OCI-LY3 (cell line): ENCODE results near the gene GPR142.

ENCODE experiments used
- H2AFZ ChIP-seq: fragments of 200-600, 300-600 bp; shearing (Covaris generic); 2 replicates; pipeline ENCODE4 v1.6.0; 2014; ENCODE audit warnings: antibody characterized with exemption, low read depth, low read length
- H3K27ac ChIP-seq: fragments of 200-600, 300-600 bp; sonication (generic); 2 replicates; pipeline ENCODE4 v1.5.1; 2014; ENCODE audit warnings: mild to moderate bottlenecking, low read length, moderate library complexity, mixed read lengths
- H3K27me3 ChIP-seq: fragments of 200-600, 300-600 bp; sonication (generic); 2 replicates; pipeline ENCODE4 v1.6.1; 2014; ENCODE audit warnings: low read depth, low read length, mixed read lengths
- H3K36me3 ChIP-seq: fragments of 200-600, 300-600 bp; sonication (generic); replicated peaks from 2 replicates; pipeline ENCODE3; 2014; ENCODE audit warnings: low read depth, low read length, mixed read lengths
- H3K4me1 ChIP-seq: fragments of 300-600, 200-600 bp; sonication (generic); 2 replicates; pipeline ENCODE4 v1.6.1; 2014; ENCODE audit warnings: low read length, mixed read lengths
- H3K4me2 ChIP-seq: fragments of 200-600, 300-600 bp; sonication (generic); 2 replicates; pipeline ENCODE4 v1.6.1; 2014; ENCODE audit warnings: low read length, mixed read lengths
- H3K4me3 ChIP-seq: fragments of 300-600, 200-600 bp; sonication (generic); 2 replicates; pipeline ENCODE4 v1.5.1; 2014; ENCODE audit warnings: antibody characterized with exemption, mild to moderate bottlenecking, low read length, moderate library complexity
- H3K79me2 ChIP-seq: fragments of 300-600, 200-600 bp; shearing (Covaris generic); 2 replicates; pipeline ENCODE4 v1.6.1; 2014; ENCODE audit warnings: mild to moderate bottlenecking, low read length, mixed read lengths
- H3K9ac ChIP-seq: fragments of 300-600, 200-600 bp; shearing (Covaris generic); 2 replicates; pipeline ENCODE4 v1.6.0; 2014; ENCODE audit warnings: mild to moderate bottlenecking, low read length, moderate library complexity
- H3K9me3 ChIP-seq: fragments of 200-600, 300-600 bp; shearing (Covaris generic); 2 replicates; pipeline ENCODE4 v1.6.1; 2014; ENCODE audit warnings: low read length, mixed read lengths; ENCODE audit not compliant: insufficient read depth
- H4K20me1 ChIP-seq: fragments of 200-600, 300-600 bp; sonication (generic); 2 replicates; pipeline ENCODE4 v1.6.1; 2016; ENCODE audit warnings: low read length, mixed read lengths; ENCODE audit not compliant: insufficient read depth
- CTCF ChIP-seq: fragments of 200-600, 300-600 bp; sonication (generic); IDR thresholded peaks from 2 replicates; pipeline ENCODE4 v1.5.1; 2014; ENCODE audit warnings: antibody characterized with exemption, low read length, low read depth
- EZH2phosphoT487 ChIP-seq: fragments of 200-600 bp; shearing (Covaris generic); IDR thresholded peaks from 2 replicates; pipeline ENCODE4 v1.6.1; 2018; ENCODE audit warnings: antibody characterized with exemption, mixed run types, low read depth

The GPR142 gene

DNA sequence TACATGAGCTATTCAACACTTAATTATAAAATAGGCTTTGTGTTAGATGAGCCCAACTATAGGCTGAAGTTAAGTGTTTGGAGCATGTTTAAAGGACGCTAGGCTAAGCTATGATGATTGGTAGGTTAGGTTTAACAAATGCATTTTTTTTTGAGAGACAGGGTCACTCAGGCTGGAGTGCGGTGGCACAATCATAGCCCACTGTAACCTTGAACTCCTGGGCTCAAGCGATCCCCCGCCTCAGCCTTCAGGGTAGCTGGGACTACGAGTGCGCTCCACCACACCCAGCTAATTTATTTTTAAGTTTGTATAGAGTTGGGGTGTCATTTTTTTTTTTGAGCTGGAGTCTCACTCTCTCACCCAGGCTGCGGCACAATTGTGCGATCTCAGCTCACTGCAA is 45.3 kb downstream of the GPR142 start:
- Histone ChIP-seq H2AFZ (no peak overlapping the region), H3K36me3 (no peaks in the 10 kb centered on the region), H3K4me3 (no peak overlapping the region), H3K27ac (no peak overlapping the region), H3K9me3 (no peaks in the 10 kb centered on the region), H3K27me3 (no peaks in the 10 kb centered on the region), H3K79me2 (no peaks in the 10 kb centered on the region), H3K4me1 (peaks cover 22% of the 10 kb centered on the region), H3K4me2 (no peak overlapping the region), H4K20me1 (no peaks in the 10 kb centered on the region), H3K9ac (no peak overlapping the region)
- TF ChIP-seq EZH2phosphoT487 (no peak), CTCF (no peak)

GRCh38 chr17:74413491-74413890 is 46.2 kb downstream of the GPR142 start:
- H4K20me1 ChIP-seq, result no peaks in the 10 kb centered on the region
- no peak overlapping the region for H2AFZ ChIP-seq
- no peak for TF ChIP-seq EZH2phosphoT487
- no peak for TF ChIP-seq CTCF
- no peaks in the 10 kb centered on the region for H3K27me3 ChIP-seq
- H3K9me3 ChIP-seq, result no peaks in the 10 kb centered on the region
- H3K4me2 ChIP-seq, result no peak overlapping the region
- no peaks in the 10 kb centered on the region for H3K36me3 ChIP-seq
- H3K9ac ChIP-seq, result no peak overlapping the region
- H3K4me1 ChIP-seq, result peaks cover 24% of the 10 kb centered on the region
- no peaks in the 10 kb centered on the region for H3K79me2 ChIP-seq
- H3K4me3 ChIP-seq, result no peak overlapping the region
- H3K27ac ChIP-seq, result no peak overlapping the region

GRCh38 chr17:74414510-74414909 is 47.2 kb downstream of the GPR142 start:
- Histone ChIP-seq H3K27me3 (no peaks in the 10 kb centered on the region), H3K4me3 (no peak overlapping the region), H3K4me1 (peaks cover 24% of the 10 kb centered on the region), H2AFZ (peak overlapping the region; percentile 62), H3K9ac (no peak overlapping the region), H3K27ac (peak overlapping the region; percentile 64), H3K9me3 (no peaks in the 10 kb centered on the region), H3K79me2 (no peaks in the 10 kb centered on the region), H3K36me3 (no peaks in the 10 kb centered on the region), H3K4me2 (peak overlapping the region; percentile 23), H4K20me1 (no peaks in the 10 kb centered on the region)
- no peak for TF ChIP-seq CTCF
- TF ChIP-seq EZH2phosphoT487, result no peak

- no peaks in the 10 kb centered on the region for H3K27me3 ChIP-seq
- no peak overlapping the region for H3K4me2 ChIP-seq
- H3K79me2 ChIP-seq, result no peaks in the 10 kb centered on the region
- H3K36me3 ChIP-seq, result no peaks in the 10 kb centered on the region
- H2AFZ ChIP-seq, result no peak overlapping the region
- H4K20me1 ChIP-seq, result no peaks in the 10 kb centered on the region
- no peak overlapping the region for H3K4me3 ChIP-seq
- TF ChIP-seq EZH2phosphoT487 (no peak), CTCF (no peak)
- H3K4me1 ChIP-seq, result peaks cover 24% of the 10 kb centered on the region
- no peaks in the 10 kb centered on the region for H3K9me3 ChIP-seq
- H3K9ac ChIP-seq, result no peak overlapping the region
- no peak overlapping the region for H3K27ac ChIP-seq
These were observed 48.5 kb downstream of the GPR142 start for GRCh38 chr17:74415608-74416396.
